Measurements from ENCODE around the gene POLR3GL. TPM values are rescaled to one million over a fixed set of nuclear protein-coding genes. Genes with fewer than 3 reads are reported as not detected.

POLR3GL gene
- polyA plus RNA-seq, 1 donor (not counting 4 experiments of a cell fraction or from before 2014, with no cell fraction given): 14.0 TPM

GRCh38 chr1:145992958-145993617 is 28.6 kb downstream of the POLR3GL start:
- no peak for FAIRE-seq
- H3K9me3 ChIP-seq (ENCODE audit: control insufficient read depth, low read depth, low read length): no peaks in the 10 kb centered on the region
- no peak overlapping the region for H2AFZ ChIP-seq (ENCODE audit: control insufficient read depth, low read length)
- no peaks in the 10 kb centered on the region for H3K9me1 ChIP-seq (ENCODE audit: control insufficient read depth, extremely low read depth, insufficient read depth, low read length)
- dilution Hi-C loops (cut with MboI; ENCODE audit: extremely low pct_ligation_motif_present, low sequenced_read_pairs): no loop called here
- H3K27me3 ChIP-seq (ENCODE audit: control insufficient read depth, extremely low read depth, insufficient read depth, low read length): no peaks in the 10 kb centered on the region
- no peak overlapping the region for H3K4me3 ChIP-seq (ENCODE audit: control insufficient read depth in 2 of 3, extremely low read depth in 1 of 3, insufficient read depth in 2 of 3, low read depth in 1 of 3, low read length in 3 of 3)
- H3K4me2 ChIP-seq (ENCODE audit: control insufficient read depth, extremely low read depth, insufficient read depth, low read depth, low read length): peak overlapping the region; percentile 97
- H3K36me3 ChIP-seq (ENCODE audit: control insufficient read depth in 2 of 2, extremely low read depth in 1 of 2, insufficient read depth in 2 of 2, low read length in 2 of 2): peaks cover 13 to 18% of the 10 kb centered on the region in 2 experiments
- peaks cover 33% of the 10 kb centered on the region for H3K4me1 ChIP-seq (ENCODE audit: control insufficient read depth, extremely low read depth, insufficient read depth, low read length)
- H3K9ac ChIP-seq (ENCODE audit: control insufficient read depth, extremely low read depth, insufficient read depth, low read length): no peak overlapping the region
- H3K27ac ChIP-seq (ENCODE audit: control insufficient read depth, insufficient read depth, low read length): no peak overlapping the region
- no peak for TF ChIP-seq CTCF (optimal IDR thresholded peaks at IDR 0.05 in 1 of 3, IDR thresholded peaks at IDR 0.05 in 1 of 3, conservative IDR thresholded peaks at IDR 0.05 in 1 of 3; ENCODE audit: extremely low read depth in 1 of 3, insufficient read depth in 2 of 3, low read length in 3 of 3)
- no peak for TF ChIP-seq EZH2 (IDR thresholded peaks at IDR 0.05; ENCODE audit: low read length)
- H3K79me2 ChIP-seq (ENCODE audit: control insufficient read depth, insufficient read depth, low read length): peaks cover 8% of the 10 kb centered on the region
- no peak for DNase-seq (ENCODE audit: low read depth, low spot score)
- no peaks in the 10 kb centered on the region for H4K20me1 ChIP-seq (ENCODE audit: control insufficient read depth, extremely low read depth, insufficient read depth, low read length)

- H3K4me1 ChIP-seq (ENCODE audit: control insufficient read depth, extremely low read depth, insufficient read depth, low read length): peaks cover 38% of the 10 kb centered on the region
- no peaks in the 10 kb centered on the region for H3K9me3 ChIP-seq (ENCODE audit: control insufficient read depth, low read depth, low read length)
- no peak overlapping the region for H2AFZ ChIP-seq (ENCODE audit: control insufficient read depth, low read length)
- peaks cover 8% of the 10 kb centered on the region for H3K79me2 ChIP-seq (ENCODE audit: control insufficient read depth, insufficient read depth, low read length)
- H3K36me3 ChIP-seq (ENCODE audit: control insufficient read depth in 2 of 2, extremely low read depth in 1 of 2, insufficient read depth in 2 of 2, low read length in 2 of 2): peaks cover 13 to 18% of the 10 kb centered on the region in 2 experiments
- TF ChIP-seq CTCF (optimal IDR thresholded peaks at IDR 0.05 in 1 of 3, IDR thresholded peaks at IDR 0.05 in 1 of 3, conservative IDR thresholded peaks at IDR 0.05 in 1 of 3; ENCODE audit: extremely low read depth in 1 of 3, insufficient read depth in 2 of 3, low read length in 3 of 3) (no peak), EZH2 (IDR thresholded peaks at IDR 0.05; ENCODE audit: low read length) (no peak)
- no peak overlapping the region for H3K9ac ChIP-seq (ENCODE audit: control insufficient read depth, extremely low read depth, insufficient read depth, low read length)
- H3K27me3 ChIP-seq (ENCODE audit: control insufficient read depth, extremely low read depth, insufficient read depth, low read length): no peaks in the 10 kb centered on the region
- FAIRE-seq: no peak
- H3K9me1 ChIP-seq (ENCODE audit: control insufficient read depth, extremely low read depth, insufficient read depth, low read length): no peaks in the 10 kb centered on the region
- H3K4me2 ChIP-seq (ENCODE audit: control insufficient read depth, extremely low read depth, insufficient read depth, low read depth, low read length): peak overlapping the region; percentile 97
- no peaks in the 10 kb centered on the region for H4K20me1 ChIP-seq (ENCODE audit: control insufficient read depth, extremely low read depth, insufficient read depth, low read length)
- peak overlapping the region; percentile 57 to 96 (median 93) for H3K4me3 ChIP-seq (ENCODE audit: control insufficient read depth in 2 of 3, extremely low read depth in 1 of 3, insufficient read depth in 2 of 3, low read depth in 1 of 3, low read length in 3 of 3)
- no peak for DNase-seq (ENCODE audit: low read depth, low spot score)
- no peak overlapping the region for H3K27ac ChIP-seq (ENCODE audit: control insufficient read depth, insufficient read depth, low read length)
- dilution Hi-C loops (cut with MboI; ENCODE audit: extremely low pct_ligation_motif_present, low sequenced_read_pairs): no loop called here
These were observed 29.3 kb downstream of the POLR3GL start for GRCh38 chr1:145993618-145994390.
